NCI-H2227 (cell line): Measurements from ENCODE around the gene IPO4.
A peak's percentile ranks its signal among the peaks of the same experiment; 100 is the strongest.
"Not testable (repeated sequence)": the region's sequence is repeated elsewhere in the genome, so short reads cannot be mapped to it uniquely, and the experiment has no call there.

Experiments
- DNase-seq: peaks from one replicate; lab custom pipeline; 2025; ENCODE audit not compliant: unreplicated experiment; lab: John Stamatoyannopoulos, UW

The IPO4 gene

GRCh38 chr14:24188251-24189058 is at the start of gene IPO4:
IPO4 (minus strand) TSS chr14:24188816; CDS start chr14:24188787, 29 bp downstream.
- peak; percentile 97 for DNase-seq

- DNase-seq, result no peak
Observed at GRCh38 chr14:24238123-24238522, 49.5 kb upstream of the IPO4 start.

GRCh38 chr14:24237463-24237955 is 48.9 kb upstream of the IPO4 start:
- DNase-seq, result no peak

GRCh38 chr14:24236689-24237462 is 48.3 kb upstream of the IPO4 start:
- no peak for DNase-seq

GRCh38 chr14:24235804-24236688 is 47.4 kb upstream of the IPO4 start:
- no peak for DNase-seq

- DNase-seq, result no peak
Observed at GRCh38 chr14:24234095-24235005, 45.7 kb upstream of the IPO4 start.

- DNase-seq, result peak; percentile 39
Observed at GRCh38 chr14:24233538-24233866, 44.9 kb upstream of the IPO4 start.

- no peak for DNase-seq
Observed at GRCh38 chr14:24232645-24233537, 44.3 kb upstream of the IPO4 start, which contains the start of gene GMPR2. GMPR2 (plus strand) TSS chr14:24232929; CDS start chr14:24233254, 325 bp downstream.

GRCh38 chr14:24232121-24232644 is 43.6 kb upstream of the IPO4 start, which contains the start of gene NEDD8:
NEDD8 (minus strand) TSS chr14:24232367; CDS start chr14:24232267, 100 bp downstream.
- peak; percentile 91 for DNase-seq

GRCh38 chr14:24231263-24232120 is 42.9 kb upstream of the IPO4 start:
- DNase-seq, result peak; percentile 41

- DNase-seq, result no peak
Observed at GRCh38 chr14:24228902-24229301, 40.3 kb upstream of the IPO4 start.

GRCh38 chr14:24226473-24226872 is 37.9 kb upstream of the IPO4 start:
- no peak for DNase-seq

- DNase-seq, result no peak
Observed at GRCh38 chr14:24224618-24225071, 36.0 kb upstream of the IPO4 start.

- not testable (repeated sequence) for DNase-seq
Observed at GRCh38 chr14:24222987-24223386, 34.4 kb upstream of the IPO4 start.

- no peak for DNase-seq
Observed at GRCh38 chr14:24219521-24219920, 30.9 kb upstream of the IPO4 start.

GRCh38 chr14:24219080-24219479 is 30.5 kb upstream of the IPO4 start:
- no peak for DNase-seq

- not testable (repeated sequence) for DNase-seq
Observed at GRCh38 chr14:24216876-24217275, 28.3 kb upstream of the IPO4 start.

- no peak for DNase-seq
Observed at GRCh38 chr14:24216345-24216699, 27.7 kb upstream of the IPO4 start.
